HG02759 (cell line): ENCODE results near the gene ZNF263.

ENCODE experiments used
- ATAC-seq: cut with Tn5 transposase; IDR thresholded peaks from one replicate; pipeline ENCODE4 v1.9.1; 2021; ENCODE audit warnings: mild to moderate bottlenecking, moderate library complexity; ENCODE audit not compliant: unreplicated experiment

The ZNF263 gene

DNA sequence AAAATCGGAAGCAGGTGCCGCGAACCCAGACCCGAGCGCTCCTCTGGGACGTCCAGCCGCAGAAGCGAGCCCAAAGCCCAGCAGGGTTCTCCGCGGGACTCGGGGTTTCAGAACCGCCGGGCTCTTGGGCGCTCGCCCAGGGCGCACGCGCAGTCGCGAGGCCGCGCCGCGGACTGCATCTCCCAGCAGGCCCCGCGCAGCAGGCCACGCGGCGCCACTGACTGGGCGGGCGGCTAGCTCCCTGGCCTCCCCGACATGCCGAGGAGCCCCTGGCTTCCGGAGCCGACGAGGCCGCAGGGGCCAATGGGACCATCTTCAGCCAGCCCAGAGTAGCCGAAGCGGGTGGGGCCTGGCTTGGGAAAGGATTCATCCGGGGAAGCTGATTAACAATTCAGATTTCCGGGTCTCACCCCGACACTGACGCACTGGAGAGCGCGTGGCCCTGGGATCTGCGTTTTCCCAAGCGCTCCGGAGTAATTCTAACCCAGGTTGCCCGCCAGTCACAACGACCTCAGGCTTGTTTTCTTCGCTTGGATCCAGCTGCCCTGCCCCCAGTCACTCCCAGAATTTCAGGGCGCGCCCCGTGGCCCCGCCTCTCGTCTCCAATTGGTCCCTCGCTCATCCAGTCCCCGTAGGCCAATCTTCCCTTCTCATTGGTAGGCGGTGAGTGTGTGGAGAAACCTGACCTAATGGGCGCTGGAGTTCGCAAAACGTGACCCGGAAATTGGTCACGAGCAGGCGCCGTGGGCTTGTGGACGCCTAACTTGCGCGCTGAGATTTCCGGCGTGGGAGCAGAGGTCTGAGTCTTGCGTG lies at the start of gene ZNF263:
Gene ZNF263 (plus strand): TSS at position 762 of the 813 bp plus-strand sequence. CDS start 328 bp downstream, outside the sequence.
- peak; percentile 79 for ATAC-seq

DNA sequence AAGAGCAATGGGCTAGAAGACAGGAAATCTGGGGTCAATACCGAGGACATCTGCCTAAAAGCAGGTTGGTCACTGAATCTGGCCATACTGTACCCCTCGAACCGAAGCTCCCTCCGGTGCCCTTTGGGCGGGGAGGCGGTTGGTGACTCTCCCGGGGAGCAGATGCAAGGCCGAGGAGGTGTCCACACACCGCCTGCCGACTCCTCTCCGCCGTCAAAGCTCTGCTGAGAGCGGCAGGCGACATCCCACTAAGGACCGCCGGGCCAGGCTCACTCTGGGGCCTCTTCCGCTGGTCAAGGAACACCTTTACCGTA lies 48.8 kb upstream of the ZNF263 start:
- ATAC-seq = no peak

DNA sequence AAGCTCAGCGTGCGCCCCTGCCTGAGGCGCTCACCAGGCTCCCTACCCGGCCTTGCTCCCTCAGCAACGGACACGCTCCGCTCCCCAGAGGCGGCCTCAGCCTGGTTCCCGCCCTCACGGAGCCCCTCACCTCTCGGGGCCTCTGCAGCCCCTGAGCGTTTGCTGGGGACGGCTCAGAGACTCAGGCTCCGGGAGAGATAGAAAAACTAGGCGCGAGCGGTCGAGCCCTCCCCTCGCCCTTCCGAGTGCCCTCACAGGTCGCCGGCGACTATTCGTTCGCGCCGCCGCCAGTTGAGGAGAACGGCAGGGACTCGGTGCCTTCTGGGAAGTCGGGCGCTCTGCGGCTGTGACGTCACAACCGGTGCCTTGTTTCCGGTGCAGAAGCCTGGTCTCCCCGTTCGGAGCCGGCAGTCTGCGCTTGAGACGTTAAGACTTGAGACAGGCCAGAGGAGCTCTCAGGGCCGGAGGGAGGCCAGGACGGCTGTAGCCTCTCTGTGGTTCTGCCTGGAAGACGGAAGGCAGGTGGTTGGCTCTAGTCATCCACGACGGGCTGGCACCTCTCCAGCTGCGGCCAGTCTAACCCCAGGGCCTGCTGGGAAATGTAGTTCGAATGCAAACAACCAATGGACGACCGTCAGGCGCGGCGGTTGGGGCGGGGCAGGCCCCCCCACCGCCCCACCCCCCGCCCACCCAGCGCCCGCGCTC lies 48.3 kb upstream of the ZNF263 start, which contains the start of gene ZNF200:
Gene ZNF200 (minus strand): TSS at position 302 of the 705 bp plus-strand sequence. CDS start 1,403 bp downstream, outside the sequence.
- peak; percentile 96 for ATAC-seq

- ATAC-seq = no peak
Observed at GRCh38 chr16:3235856-3236669, 47.2 kb upstream of the ZNF263 start.

DNA sequence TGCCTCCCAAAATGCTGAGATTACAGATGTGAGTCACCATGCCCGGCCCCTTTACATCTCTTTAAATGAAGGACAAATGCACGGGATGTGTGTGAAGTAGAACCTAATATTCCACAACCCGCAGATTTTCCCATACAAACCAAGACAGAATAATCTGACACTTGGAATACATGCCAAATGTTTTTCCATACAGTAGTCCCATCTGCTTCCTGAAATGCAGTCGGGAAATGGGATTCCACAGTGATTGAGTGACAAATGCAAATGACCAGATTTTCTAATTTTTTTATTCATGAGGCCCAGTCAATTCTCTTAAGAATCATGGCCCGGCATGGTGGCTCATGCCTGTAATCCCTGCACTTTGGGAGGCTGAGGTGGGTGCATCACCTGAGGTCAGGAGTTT lies 41.5 kb upstream of the ZNF263 start:
- ATAC-seq = no peak

- no peak for ATAC-seq
Observed at GRCh38 chr16:3242709-3243108, 40.6 kb upstream of the ZNF263 start.

DNA sequence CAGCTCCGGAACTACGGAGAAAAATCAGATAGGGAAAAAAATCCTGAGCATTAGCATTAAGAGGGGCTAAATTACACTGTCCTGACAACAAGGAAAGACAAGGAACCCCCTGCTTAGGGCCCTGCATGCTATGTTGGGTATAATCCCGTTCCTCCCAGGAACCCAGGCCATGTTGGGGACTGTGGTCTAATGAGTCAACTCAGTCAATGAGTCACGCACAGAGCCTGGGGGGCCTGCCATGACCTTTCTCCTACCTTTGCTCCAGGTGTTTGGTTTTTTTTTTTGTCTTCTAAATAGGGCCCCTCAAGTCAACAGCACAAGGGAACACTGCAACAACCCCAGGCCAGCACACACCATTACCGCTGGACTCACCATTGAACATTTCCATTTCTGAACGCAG lies 39.4 kb upstream of the ZNF263 start:
- no peak for ATAC-seq

GRCh38 chr16:3246002-3246401 lies 37.3 kb upstream of the ZNF263 start:
- no peak for ATAC-seq

GRCh38 chr16:3246876-3247275 lies 36.4 kb upstream of the ZNF263 start:
- no peak for ATAC-seq

- ATAC-seq = no peak
Observed at GRCh38 chr16:3248596-3248995, 34.7 kb upstream of the ZNF263 start.

- ATAC-seq = no peak
Observed at GRCh38 chr16:3249020-3249419, 34.3 kb upstream of the ZNF263 start.

- no peak for ATAC-seq
Observed at GRCh38 chr16:3249451-3249850, 33.8 kb upstream of the ZNF263 start.

GRCh38 chr16:3252967-3253366 lies 30.3 kb upstream of the ZNF263 start:
- ATAC-seq = no peak

- no peak for ATAC-seq
Observed at GRCh38 chr16:3254309-3254708, 29.0 kb upstream of the ZNF263 start.

DNA sequence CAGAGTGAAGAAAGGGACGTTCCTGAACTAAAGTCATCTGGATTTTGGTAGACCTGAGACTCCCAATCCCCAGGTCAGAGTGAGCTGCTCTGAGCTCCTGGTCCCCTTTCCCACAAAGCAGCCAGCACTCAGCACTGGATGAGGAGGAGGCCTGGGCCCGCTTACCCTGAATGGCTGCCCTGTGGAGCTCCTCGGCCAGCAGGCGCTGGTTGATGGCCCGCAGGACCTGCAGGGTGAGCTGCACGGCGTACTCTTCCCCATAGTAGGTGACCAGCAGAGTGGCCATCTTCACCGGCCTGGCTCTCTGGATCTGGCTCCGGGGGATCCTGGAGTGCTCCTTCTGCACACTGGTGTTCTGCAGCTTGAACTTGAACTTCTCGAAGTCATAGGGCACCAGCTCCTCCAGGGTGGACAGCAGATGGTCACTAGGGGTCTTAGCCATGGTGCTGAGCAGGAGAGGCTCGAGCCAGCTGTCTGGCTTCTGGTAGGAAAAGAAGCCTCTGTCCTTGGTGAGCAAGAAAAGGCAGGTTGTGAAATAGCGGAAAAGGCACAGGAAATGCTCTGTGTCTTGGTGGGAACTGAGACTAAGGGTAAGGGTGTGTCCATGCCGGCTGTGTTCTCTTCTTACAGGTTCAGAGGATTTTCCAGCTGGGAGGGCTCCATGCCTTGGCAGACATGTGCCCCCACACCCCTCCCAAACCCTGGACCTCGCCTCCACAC lies 27.0 kb upstream of the ZNF263 start, which contains the start of gene MEFV:
Gene MEFV (minus strand): TSS at position 488 of the 720 bp plus-strand sequence. CDS start 46 bp downstream, at position 442.
- no peak for ATAC-seq

DNA sequence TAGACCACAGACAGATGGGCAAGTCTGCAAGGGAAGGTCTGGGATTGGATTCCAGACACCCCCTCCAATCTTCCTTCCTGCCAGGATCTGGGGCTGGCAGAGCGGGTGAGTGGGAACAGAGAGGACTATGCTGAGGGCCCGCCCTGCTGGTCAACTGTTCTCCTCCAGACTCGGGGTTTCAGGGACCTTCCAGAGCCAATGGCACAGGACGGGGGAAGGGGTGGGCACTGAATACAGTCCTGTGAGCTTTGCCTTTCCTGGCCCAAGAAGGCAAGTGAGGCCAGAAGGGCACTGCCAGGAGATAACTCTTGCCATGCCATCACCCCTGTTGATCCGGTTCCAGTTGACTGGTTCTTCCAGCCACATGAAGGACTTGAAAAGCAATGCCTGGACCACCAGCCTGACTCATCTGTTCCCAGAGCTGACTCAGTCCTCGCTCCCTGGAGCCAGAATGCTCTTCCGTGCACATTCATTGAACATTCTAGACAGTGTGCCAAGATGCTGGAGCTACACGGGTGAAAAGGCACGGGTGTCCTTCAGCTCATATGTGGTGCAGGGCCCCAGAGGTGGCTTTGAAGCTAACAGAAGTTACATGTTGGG lies 26.3 kb upstream of the ZNF263 start:
- no peak for ATAC-seq

DNA sequence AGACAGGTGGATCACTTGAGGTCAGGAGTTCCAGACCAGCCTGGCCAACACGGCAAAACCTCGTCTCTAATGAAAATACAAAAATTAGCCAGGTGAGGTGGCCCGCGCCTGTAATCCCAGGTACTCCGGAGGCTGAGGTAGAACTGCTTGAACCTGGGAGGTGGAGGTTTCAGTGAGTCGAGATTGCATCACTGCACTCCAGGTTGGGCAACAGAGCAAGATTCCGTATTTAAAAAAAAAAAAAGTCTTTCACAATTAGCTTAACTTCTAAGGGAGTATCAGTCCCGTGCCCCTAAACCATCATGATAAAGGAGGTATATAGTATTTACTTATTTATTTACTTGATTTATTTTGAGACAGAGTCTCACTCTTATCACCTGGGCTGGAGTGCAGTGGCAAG lies 23.5 kb upstream of the ZNF263 start:
- no peak for ATAC-seq

DNA sequence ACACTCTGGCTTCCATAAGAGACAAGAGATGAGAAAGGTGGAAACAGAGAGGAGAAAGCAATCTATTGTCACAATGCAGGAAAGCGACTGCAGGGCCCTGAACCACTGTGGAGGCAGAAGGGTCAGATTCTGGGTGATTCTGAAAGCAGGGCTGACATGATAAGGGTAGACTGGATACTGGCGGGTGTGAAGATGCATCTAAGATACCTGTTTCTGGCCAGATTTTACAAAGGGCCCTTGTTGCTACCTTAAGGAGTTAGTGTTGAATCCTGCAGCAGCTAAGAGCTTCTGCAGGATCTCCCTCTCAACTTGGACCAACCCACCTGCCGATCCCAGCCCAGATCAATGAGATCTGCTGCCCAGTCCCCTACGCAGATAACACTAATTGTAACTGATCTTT lies 20.8 kb upstream of the ZNF263 start:
- ATAC-seq = no peak

- peak; percentile 81 for ATAC-seq
Observed at GRCh38 chr16:3264137-3265036, 18.9 kb upstream of the ZNF263 start.
